K562 (cell line): Measurements from ENCODE around the gene UQCC2. TPM values are rescaled to one million over a fixed set of nuclear protein-coding genes. Genes with fewer than 3 reads are reported as not detected.
A peak's percentile ranks its signal among the peaks of the same experiment; 100 is the strongest.

Experiments
- BACH1 ChIP-seq: fragments of 200-800 bp; sonication (Bioruptor generic); IDR thresholded peaks from 2 replicates; pipeline ENCODE4 v1.6.1; 2016; ENCODE audit warnings: missing genetic modification characterization, missing compliant biosample characterization
- HMBOX1 ChIP-seq: sonication (generic); IDR thresholded peaks from 2 replicates; pipeline ENCODE4 v1.6.1; 2016
- HNRNPK ChIP-seq: fragments of 200-400 bp; formaldehyde crosslinking; IDR thresholded peaks from one replicate; pipeline ENCODE4 v1.6.1; 2018; ENCODE audit warnings: mild to moderate bottlenecking, low read depth, low read length; ENCODE audit not compliant: poor library complexity, severe bottlenecking
- MYBL2 ChIP-seq, 2 experiments: fragments of 450-650 bp in 1 of 2; sonication (generic) in 1 of 2; formaldehyde crosslinking in 1 of 2; IDR thresholded peaks; 2 replicates each; pipeline versions ENCODE4 v1.6.1 to v1.8.1; 2017 to 2022; ENCODE audit warnings: borderline replicate concordance in 1 of 2, inconsistent platforms in 1 of 2, low read depth in 1 of 2, mild to moderate bottlenecking in 1 of 2, missing genetic modification reagents in 1 of 2, moderate library complexity in 1 of 2
- NCOA1 ChIP-seq: fragments of 450-650 bp; IDR thresholded peaks from 2 replicates; pipeline ENCODE4 v1.6.1; 2016; ENCODE audit warnings: low read depth
- SRSF7 ChIP-seq: fragments of 200-400 bp; formaldehyde crosslinking; optimal IDR thresholded peaks from 2 replicates; pipeline ENCODE3; 2017; ENCODE audit warnings: mild to moderate bottlenecking, low read depth, low read length
- USF2 ChIP-seq: sonication (generic); formaldehyde crosslinking; IDR thresholded peaks from 2 replicates; pipeline ENCODE4 v1.5.0; 2020; ENCODE audit warnings: missing genetic modification reagents
- ZNF121 ChIP-seq: sonication (generic); formaldehyde crosslinking; conservative IDR thresholded peaks from 2 replicates; pipeline ENCODE4 v1.8.0; 2022; ENCODE audit warnings: missing genetic modification reagents
- ZNF512 ChIP-seq: IDR thresholded peaks from 2 replicates; pipeline ENCODE4 v1.6.1; 2016; ENCODE audit warnings: missing genetic modification characterization, missing compliant biosample characterization
- ZNF740 ChIP-seq, 3 experiments: fragments of 200-800 bp in 1 of 3; sonication (Bioruptor generic) in 1 of 3; sonication (generic) in 1 of 3; formaldehyde crosslinking in 1 of 3; IDR thresholded peaks; 2 replicates each; pipeline versions ENCODE4 v1.6.1 to v1.8.0; 2016 to 2022; ENCODE audit warnings: mild to moderate bottlenecking in 2 of 3, missing compliant biosample characterization in 2 of 3, missing genetic modification characterization in 2 of 3, missing genetic modification reagents in 1 of 3
- polyA plus RNA-seq, 8 experiments: library from polyadenylated mRNA; depleted of rRNA in 4 of 8; stranded (reverse) in 5 of 8; unstranded in 3 of 8; fragments of >200 nt; fragmentation: Nextera tagmentation in 2 of 8; fragmentation: Illumina TruSeq in 1 of 8; extraction: Ambion mirVana in 2 of 8; extraction: Trizol in 1 of 8; gene quantifications; 2 replicates each; pipeline versions ENCODE4 v1.2.1 to v1.2.3, GENCODE V29; 2011 to 2014; ENCODE audit warnings: inconsistent platforms in 1 of 8, missing spikeins in 1 of 8
- total RNA-seq, 7 experiments: library from RNA; depleted of rRNA in 6 of 7; stranded (reverse); fragments of >200 nt in 6 of 7; fragmentation: Illumina TruSeq in 2 of 7; extraction: Trizol in 2 of 7; gene quantifications; 2 replicates each; pipeline versions ENCODE4 v1.2.1 to v1.2.3, GENCODE V29; 2011 to 2021; ENCODE audit warnings: low replicate concordance in 1 of 7
- TF ChIP-seq, protein P1 (sequence below): sonication (generic); formaldehyde crosslinking; IDR thresholded peaks from 2 replicates; pipeline ENCODE4 v1.8.0; 2023; ENCODE audit warnings: mild to moderate bottlenecking, missing genetic modification reagents
- TF ChIP-seq, protein P2 (sequence below): fragments of 150-350 bp; IDR thresholded peaks from 2 replicates; pipeline ENCODE4 v1.6.1; 2014; ENCODE audit warnings: low read depth, mild to moderate bottlenecking, low read length, borderline replicate concordance

UQCC2 gene
- total and polyA plus RNA-seq, 9 of the 15 experiments (the other 6 are each of a cell fraction or from before 2014, with no cell fraction given), result 58.5 to 927 (median 158) TPM

- TF ChIP-seq, protein P1, sequence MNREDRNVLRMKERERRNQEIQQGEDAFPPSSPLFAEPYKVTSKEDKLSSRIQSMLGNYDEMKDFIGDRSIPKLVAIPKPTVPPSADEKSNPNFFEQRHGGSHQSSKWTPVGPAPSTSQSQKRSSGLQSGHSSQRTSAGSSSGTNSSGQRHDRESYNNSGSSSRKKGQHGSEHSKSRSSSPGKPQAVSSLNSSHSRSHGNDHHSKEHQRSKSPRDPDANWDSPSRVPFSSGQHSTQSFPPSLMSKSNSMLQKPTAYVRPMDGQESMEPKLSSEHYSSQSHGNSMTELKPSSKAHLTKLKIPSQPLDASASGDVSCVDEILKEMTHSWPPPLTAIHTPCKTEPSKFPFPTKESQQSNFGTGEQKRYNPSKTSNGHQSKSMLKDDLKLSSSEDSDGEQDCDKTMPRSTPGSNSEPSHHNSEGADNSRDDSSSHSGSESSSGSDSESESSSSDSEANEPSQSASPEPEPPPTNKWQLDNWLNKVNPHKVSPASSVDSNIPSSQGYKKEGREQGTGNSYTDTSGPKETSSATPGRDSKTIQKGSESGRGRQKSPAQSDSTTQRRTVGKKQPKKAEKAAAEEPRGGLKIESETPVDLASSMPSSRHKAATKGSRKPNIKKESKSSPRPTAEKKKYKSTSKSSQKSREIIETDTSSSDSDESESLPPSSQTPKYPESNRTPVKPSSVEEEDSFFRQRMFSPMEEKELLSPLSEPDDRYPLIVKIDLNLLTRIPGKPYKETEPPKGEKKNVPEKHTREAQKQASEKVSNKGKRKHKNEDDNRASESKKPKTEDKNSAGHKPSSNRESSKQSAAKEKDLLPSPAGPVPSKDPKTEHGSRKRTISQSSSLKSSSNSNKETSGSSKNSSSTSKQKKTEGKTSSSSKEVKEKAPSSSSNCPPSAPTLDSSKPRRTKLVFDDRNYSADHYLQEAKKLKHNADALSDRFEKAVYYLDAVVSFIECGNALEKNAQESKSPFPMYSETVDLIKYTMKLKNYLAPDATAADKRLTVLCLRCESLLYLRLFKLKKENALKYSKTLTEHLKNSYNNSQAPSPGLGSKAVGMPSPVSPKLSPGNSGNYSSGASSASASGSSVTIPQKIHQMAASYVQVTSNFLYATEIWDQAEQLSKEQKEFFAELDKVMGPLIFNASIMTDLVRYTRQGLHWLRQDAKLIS (CRISPR knock-in tag), result no peak
- no peak for TF ChIP-seq HMBOX1
- TF ChIP-seq ZNF512, result no peak
- TF ChIP-seq MYBL2 (IDR thresholded peaks at IDR 0.05; ENCODE audit: low read depth), result no peak; the same call in 1 of the 2 replicates
- TF ChIP-seq MYBL2 (CRISPR knock-in tag; IDR thresholded peaks at IDR 0.05; ENCODE audit: borderline replicate concordance), result no peak
- peak; percentile 86 for TF ChIP-seq USF2 (CRISPR knock-in tag)
- TF ChIP-seq ZNF121 (CRISPR knock-in tag), result no peak
- no peak for TF ChIP-seq NCOA1
- TF ChIP-seq SRSF7, result no peak
- TF ChIP-seq ZNF740 (CRISPR knock-in tag; IDR thresholded peaks at IDR 0.05), result no peak
- TF ChIP-seq ZNF740 (tag; IDR thresholded peaks at IDR 0.05), result no peak
- TF ChIP-seq HNRNPK, result no peak
- TF ChIP-seq, protein P2, sequence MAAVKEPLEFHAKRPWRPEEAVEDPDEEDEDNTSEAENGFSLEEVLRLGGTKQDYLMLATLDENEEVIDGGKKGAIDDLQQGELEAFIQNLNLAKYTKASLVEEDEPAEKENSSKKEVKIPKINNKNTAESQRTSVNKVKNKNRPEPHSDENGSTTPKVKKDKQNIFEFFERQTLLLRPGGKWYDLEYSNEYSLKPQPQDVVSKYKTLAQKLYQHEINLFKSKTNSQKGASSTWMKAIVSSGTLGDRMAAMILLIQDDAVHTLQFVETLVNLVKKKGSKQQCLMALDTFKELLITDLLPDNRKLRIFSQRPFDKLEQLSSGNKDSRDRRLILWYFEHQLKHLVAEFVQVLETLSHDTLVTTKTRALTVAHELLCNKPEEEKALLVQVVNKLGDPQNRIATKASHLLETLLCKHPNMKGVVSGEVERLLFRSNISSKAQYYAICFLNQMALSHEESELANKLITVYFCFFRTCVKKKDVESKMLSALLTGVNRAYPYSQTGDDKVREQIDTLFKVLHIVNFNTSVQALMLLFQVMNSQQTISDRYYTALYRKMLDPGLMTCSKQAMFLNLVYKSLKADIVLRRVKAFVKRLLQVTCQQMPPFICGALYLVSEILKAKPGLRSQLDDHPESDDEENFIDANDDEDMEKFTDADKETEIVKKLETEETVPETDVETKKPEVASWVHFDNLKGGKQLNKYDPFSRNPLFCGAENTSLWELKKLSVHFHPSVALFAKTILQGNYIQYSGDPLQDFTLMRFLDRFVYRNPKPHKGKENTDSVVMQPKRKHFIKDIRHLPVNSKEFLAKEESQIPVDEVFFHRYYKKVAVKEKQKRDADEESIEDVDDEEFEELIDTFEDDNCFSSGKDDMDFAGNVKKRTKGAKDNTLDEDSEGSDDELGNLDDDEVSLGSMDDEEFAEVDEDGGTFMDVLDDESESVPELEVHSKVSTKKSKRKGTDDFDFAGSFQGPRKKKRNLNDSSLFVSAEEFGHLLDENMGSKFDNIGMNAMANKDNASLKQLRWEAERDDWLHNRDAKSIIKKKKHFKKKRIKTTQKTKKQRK, result no peak
- TF ChIP-seq BACH1 (tag), result no peak
These were observed at the start of gene UQCC2 (continued) for GRCh38 chr6:33711140-33712129.
